Measurements from ENCODE around the gene STK24. TPM values are rescaled to one million over a fixed set of nuclear protein-coding genes. Genes with fewer than 3 reads are reported as not detected.

The STK24 gene
- polyA plus RNA-seq, 3 donors from 2014 or later, result 10.8 to 18.8 (median 15.8) TPM

GRCh38 chr13:98542568-98543377 lies 34.1 kb downstream of the STK24 start:
- peaks cover 0 to 5% (median 0%) of the 10 kb centered on the region in 3 donors for H3K27me3 Mint-ChIP-seq (ENCODE audit: low read depth in 3 of 3)

GRCh38 chr13:98541701-98542203 lies 35.2 kb downstream of the STK24 start:
- peak overlapping the region in 1 of 6 donors; percentile 31 for H3K27ac Mint-ChIP-seq
- H3K4me1 Mint-ChIP-seq, result peaks cover 79 to 90% of the 10 kb centered on the region in 2 donors
- H3K36me3 Mint-ChIP-seq, result peaks cover 0 to 4% (median 0%) of the 10 kb centered on the region in 3 donors
- no peak for DNase-seq
- peaks cover 0 to 5% (median 0%) of the 10 kb centered on the region in 3 donors for H3K27me3 Mint-ChIP-seq (ENCODE audit: low read depth in 3 of 3)
- peak overlapping the region in 2 of 5 donors; percentile 33 to 78 for H3K4me3 Mint-ChIP-seq
- no peaks in the 10 kb centered on the region for H3K9me3 Mint-ChIP-seq

More at GRCh38 chr13:98542568-98543377, 34.1 kb downstream of the STK24 start:
- Mint-ChIP-seq H3K9me3 (no peaks in the 10 kb centered on the region), H3K36me3 (peaks cover 0 to 4% (median 0%) of the 10 kb centered on the region in 3 donors), H3K4me3 (peak overlapping the region; percentile 66 to 86 (median 76)), H3K4me1 (peaks cover 74 to 92% of the 10 kb centered on the region in 2 donors), H3K27ac (peak overlapping the region; percentile 37 to 70 (median 59))
- peak in 1 of 3 donors; percentile 25 for DNase-seq

- no peak for DNase-seq
- peaks cover 0 to 4% (median 0%) of the 10 kb centered on the region in 3 donors for H3K36me3 Mint-ChIP-seq
- peaks cover 0 to 5% (median 0%) of the 10 kb centered on the region in 3 donors for H3K27me3 Mint-ChIP-seq (ENCODE audit: low read depth in 3 of 3)
- no peak overlapping the region for H3K4me3 Mint-ChIP-seq
- no peaks in the 10 kb centered on the region for H3K9me3 Mint-ChIP-seq
- peaks cover 82 to 90% of the 10 kb centered on the region in 2 donors for H3K4me1 Mint-ChIP-seq
- peak overlapping the region in 1 of 6 donors; percentile 2 for H3K27ac Mint-ChIP-seq
These were observed 35.7 kb downstream of the STK24 start for GRCh38 chr13:98541191-98541590.

GRCh38 chr13:98540476-98540875 lies 36.4 kb downstream of the STK24 start:
- DNase-seq, result no peak
- Mint-ChIP-seq H3K9me3 (no peaks in the 10 kb centered on the region), H3K4me1 (peaks cover 83 to 90% of the 10 kb centered on the region in 2 donors), H3K27me3 (ENCODE audit: low read depth in 3 of 3) (peaks cover 0 to 6% (median 0%) of the 10 kb centered on the region in 3 donors), H3K36me3 (peaks cover 0 to 4% (median 0%) of the 10 kb centered on the region in 3 donors), H3K27ac (peak overlapping the region in 3 of 6 donors; percentile 24 to 39 (median 26)), H3K4me3 (no peak overlapping the region)

GRCh38 chr13:98539666-98540065 lies 37.2 kb downstream of the STK24 start:
- peaks cover 85 to 91% of the 10 kb centered on the region in 2 donors for H3K4me1 Mint-ChIP-seq
- DNase-seq, result no peak
- no peaks in the 10 kb centered on the region for H3K9me3 Mint-ChIP-seq
- peaks cover 0 to 4% (median 0%) of the 10 kb centered on the region in 3 donors for H3K36me3 Mint-ChIP-seq
- H3K4me3 Mint-ChIP-seq, result no peak overlapping the region
- H3K27me3 Mint-ChIP-seq (ENCODE audit: low read depth in 3 of 3), result peaks cover 0 to 7% (median 0%) of the 10 kb centered on the region in 3 donors
- H3K27ac Mint-ChIP-seq, result peak overlapping the region in 2 of 6 donors; percentile 2 to 6

GRCh38 chr13:98538876-98539275 lies 38.0 kb downstream of the STK24 start:
- Mint-ChIP-seq H3K27ac (peak overlapping the region in 2 of 6 donors; percentile 21 to 73), H3K4me3 (peak overlapping the region in 1 of 5 donors; percentile 34), H3K36me3 (peaks cover 0 to 4% (median 0%) of the 10 kb centered on the region in 3 donors), H3K4me1 (peaks cover 89 to 91% of the 10 kb centered on the region in 2 donors), H3K27me3 (ENCODE audit: low read depth in 3 of 3) (peaks cover 0 to 3% (median 0%) of the 10 kb centered on the region in 3 donors), H3K9me3 (no peaks in the 10 kb centered on the region)
- no peak for DNase-seq

- H3K9me3 Mint-ChIP-seq, result no peaks in the 10 kb centered on the region
- H3K36me3 Mint-ChIP-seq, result peaks cover 0 to 4% (median 0%) of the 10 kb centered on the region in 3 donors
- no peak for DNase-seq
- H3K27ac Mint-ChIP-seq, result no peak overlapping the region
- peaks cover 0 to 3% (median 0%) of the 10 kb centered on the region in 3 donors for H3K27me3 Mint-ChIP-seq (ENCODE audit: low read depth in 3 of 3)
- H3K4me1 Mint-ChIP-seq, result peaks cover 84 to 89% of the 10 kb centered on the region in 2 donors
- H3K4me3 Mint-ChIP-seq, result no peak overlapping the region
These were observed 39.2 kb downstream of the STK24 start for GRCh38 chr13:98537740-98538139.

GRCh38 chr13:98537306-98537705 lies 39.6 kb downstream of the STK24 start:
- Mint-ChIP-seq H3K27ac (no peak overlapping the region), H3K36me3 (peaks cover 0 to 4% (median 0%) of the 10 kb centered on the region in 3 donors), H3K27me3 (ENCODE audit: low read depth in 3 of 3) (peaks cover 0 to 3% (median 0%) of the 10 kb centered on the region in 3 donors), H3K4me1 (peaks cover 84 to 89% of the 10 kb centered on the region in 2 donors), H3K9me3 (no peaks in the 10 kb centered on the region), H3K4me3 (no peak overlapping the region)
- no peak for DNase-seq

GRCh38 chr13:98536729-98537128 lies 40.2 kb downstream of the STK24 start:
- no peaks in the 10 kb centered on the region for H3K9me3 Mint-ChIP-seq
- peaks cover 0 to 4% (median 0%) of the 10 kb centered on the region in 3 donors for H3K36me3 Mint-ChIP-seq
- H3K27ac Mint-ChIP-seq, result no peak overlapping the region
- H3K4me3 Mint-ChIP-seq, result peak overlapping the region in 1 of 5 donors; percentile 21
- peaks cover 83 to 88% of the 10 kb centered on the region in 2 donors for H3K4me1 Mint-ChIP-seq
- peaks cover 0 to 3% (median 0%) of the 10 kb centered on the region in 3 donors for H3K27me3 Mint-ChIP-seq (ENCODE audit: low read depth in 3 of 3)
- no peak for DNase-seq

- Mint-ChIP-seq H3K4me3 (peak overlapping the region in 1 of 5 donors; percentile 15), H3K4me1 (peaks cover 83 to 86% of the 10 kb centered on the region in 2 donors), H3K27ac (peak overlapping the region in 1 of 6 donors; percentile 36), H3K36me3 (peaks cover 0 to 4% (median 0%) of the 10 kb centered on the region in 3 donors), H3K9me3 (no peaks in the 10 kb centered on the region), H3K27me3 (ENCODE audit: low read depth in 3 of 3) (peaks cover 0 to 3% (median 0%) of the 10 kb centered on the region in 3 donors)
- no peak for DNase-seq
These were observed 41.2 kb downstream of the STK24 start for GRCh38 chr13:98535501-98536354.

- Mint-ChIP-seq H3K4me1 (peaks cover 83 to 86% of the 10 kb centered on the region in 2 donors), H3K4me3 (no peak overlapping the region), H3K9me3 (no peaks in the 10 kb centered on the region), H3K36me3 (peaks cover 0 to 4% (median 0%) of the 10 kb centered on the region in 3 donors), H3K27me3 (ENCODE audit: low read depth in 3 of 3) (peaks cover 0 to 3% (median 0%) of the 10 kb centered on the region in 3 donors), H3K27ac (peak overlapping the region in 1 of 6 donors; percentile 8)
- DNase-seq, result no peak
These were observed 42.1 kb downstream of the STK24 start for GRCh38 chr13:98534821-98535220.

- H3K9me3 Mint-ChIP-seq, result no peaks in the 10 kb centered on the region
- peaks cover 83 to 86% of the 10 kb centered on the region in 2 donors for H3K4me1 Mint-ChIP-seq
- H3K27me3 Mint-ChIP-seq (ENCODE audit: low read depth in 3 of 3), result peaks cover 0 to 3% (median 0%) of the 10 kb centered on the region in 3 donors
- no peak for DNase-seq
- peak overlapping the region in 2 of 6 donors; percentile 19 to 74 for H3K27ac Mint-ChIP-seq
- peaks cover 0 to 4% (median 0%) of the 10 kb centered on the region in 3 donors for H3K36me3 Mint-ChIP-seq
- H3K4me3 Mint-ChIP-seq, result peak overlapping the region in 2 of 5 donors; percentile 35 to 48
These were observed 43.0 kb downstream of the STK24 start for GRCh38 chr13:98533912-98534311.

GRCh38 chr13:98532254-98532653 lies 44.7 kb downstream of the STK24 start:
- Mint-ChIP-seq H3K36me3 (no peaks in the 10 kb centered on the region), H3K27ac (no peak overlapping the region), H3K9me3 (no peaks in the 10 kb centered on the region), H3K27me3 (ENCODE audit: low read depth in 3 of 3) (peaks cover 0 to 3% (median 0%) of the 10 kb centered on the region in 3 donors), H3K4me3 (no peak overlapping the region), H3K4me1 (peaks cover 84% of the 10 kb centered on the region in 2 donors)
- no peak for DNase-seq

Measured in immature natural killer cell (primary cell).